ENCODE measurements around the gene PIK3C2A. TPM values are rescaled to one million over a fixed set of nuclear protein-coding genes. Genes with fewer than 3 reads are reported as not detected.
A peak's percentile ranks its signal among the peaks of the same experiment; 100 is the strongest.
"Not testable (repeated sequence)": the region's sequence is repeated elsewhere in the genome, so short reads cannot be mapped to it uniquely, and the experiment has no call there.

Gene PIK3C2A
- polyA plus RNA-seq, 3 donors: 5.3 to 9.3 (median 6.0) TPM

DNA sequence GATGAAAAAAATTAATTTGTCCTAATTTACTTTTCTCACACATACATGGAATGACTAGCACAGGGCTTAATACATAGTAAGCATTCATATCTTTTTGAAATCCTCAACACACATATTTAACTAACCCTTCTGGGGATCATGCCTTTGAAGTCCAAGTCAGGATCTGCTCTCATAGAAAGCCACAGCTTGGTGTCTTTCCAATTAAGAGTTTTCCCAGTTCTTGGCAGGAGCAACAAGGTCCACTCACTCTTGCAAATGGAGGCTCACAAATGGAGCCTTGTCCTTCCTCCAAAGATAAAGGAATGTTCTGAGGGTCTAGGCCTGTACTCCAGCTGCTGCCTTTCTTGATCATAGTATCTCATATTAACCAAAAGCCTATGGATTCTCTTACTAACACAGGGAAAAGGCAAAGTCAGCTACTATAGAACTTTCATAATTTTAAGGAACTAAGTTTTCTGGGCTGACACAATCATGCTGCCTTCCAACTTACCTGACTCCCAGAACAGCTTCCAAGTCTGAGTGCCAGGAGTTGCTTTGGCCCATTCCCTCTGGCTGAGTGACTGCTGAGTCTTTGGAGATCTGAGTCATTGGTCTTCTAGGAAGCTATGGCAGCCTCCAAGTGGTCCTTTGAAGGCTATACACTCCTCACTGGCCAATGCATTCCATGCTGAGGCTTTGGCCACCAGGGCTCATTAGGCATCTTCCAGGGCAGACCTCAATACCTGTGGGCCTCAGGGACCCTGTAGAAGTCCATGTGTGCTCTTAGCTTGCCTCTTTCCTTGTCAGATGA, 43.0 kb upstream of the PIK3C2A start:
- Mint-ChIP-seq H3K36me3 (no peaks in the 10 kb centered on the region), H3K27me3 (ENCODE audit: low read depth in 3 of 3) (peaks cover 7 to 15% (median 11%) of the 10 kb centered on the region in 3 donors), H3K4me3 (no peak overlapping the region), H3K9me3 (peaks cover 0 to 3% (median 0%) of the 10 kb centered on the region in 7 donors), H3K27ac (no peak overlapping the region), H3K4me1 (no peaks in the 10 kb centered on the region)
- no peak for DNase-seq
- no peaks in the 10 kb centered on the region for H3K4me1 ChIP-seq (ENCODE audit: control insufficient read depth in 1 of 2, insufficient read depth in 2 of 2, low read length in 2 of 2)
- no peak overlapping the region for H3K4me2 ChIP-seq (replicated peaks; ENCODE audit: extremely low read depth, low read length, poor library complexity, severe bottlenecking)
- H3K27ac ChIP-seq (ENCODE audit: low read depth in 1 of 2, low read length in 2 of 2): no peak overlapping the region
- no peaks in the 10 kb centered on the region for H3K36me3 ChIP-seq (replicated peaks in 1 of 2; ENCODE audit: control insufficient read depth in 1 of 2, insufficient read depth in 2 of 2, low read length in 2 of 2)
- H3K4me3 ChIP-seq (replicated peaks in 1 of 3; ENCODE audit: low read depth in 2 of 3, low read length in 3 of 3): no peak overlapping the region
- no peak for TF ChIP-seq CTCF (IDR thresholded peaks at IDR 0.05)
- no peaks in the 10 kb centered on the region for H3K79me2 ChIP-seq (ENCODE audit: insufficient read depth, low read length)
- H3K27me3 ChIP-seq (ENCODE audit: control insufficient read depth in 2 of 2, insufficient read depth in 2 of 2, low read length in 2 of 2): peaks cover 0 to under 1% of the 10 kb centered on the region in 2 donors
- H3K9me3 ChIP-seq (replicated peaks in 1 of 2; ENCODE audit: control insufficient read depth in 1 of 2, insufficient read depth in 1 of 2, low read length in 2 of 2): no peaks in the 10 kb centered on the region
- H2AFZ ChIP-seq (ENCODE audit: insufficient read depth, low read depth, low read length, poor library complexity, severe bottlenecking): no peak overlapping the region
- H3K9ac ChIP-seq (ENCODE audit: insufficient read depth, low read length, poor library complexity, severe bottlenecking): no peak overlapping the region
- H4K20me1 ChIP-seq (ENCODE audit: insufficient read depth, low read length): no peaks in the 10 kb centered on the region
- intact Hi-C loops (cut with micrococcal nuclease): no loop called here

DNA sequence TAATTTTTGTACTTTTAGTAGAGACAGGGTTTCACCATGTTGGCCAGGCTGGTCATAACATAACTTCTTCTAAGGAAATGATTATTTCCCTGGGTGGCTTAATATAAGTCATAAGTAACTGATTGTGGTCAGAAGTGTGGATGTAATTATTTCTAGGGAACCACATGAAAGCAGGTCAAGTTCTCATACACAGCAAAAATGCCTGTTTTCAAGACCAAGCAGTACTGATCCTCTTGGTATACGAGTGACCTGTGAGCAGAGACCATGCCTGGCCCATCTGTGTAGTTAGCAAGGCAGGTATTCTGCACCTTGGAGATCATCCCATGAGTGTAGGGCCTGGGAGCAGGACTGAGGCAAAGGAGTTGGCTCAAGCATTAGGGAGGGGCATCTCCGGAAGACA, 36.3 kb upstream of the PIK3C2A start:
- H3K4me2 ChIP-seq (replicated peaks; ENCODE audit: extremely low read depth, low read length, poor library complexity, severe bottlenecking): no peak overlapping the region
- peaks cover 0 to 8% (median 3%) of the 10 kb centered on the region in 7 donors for H3K9me3 Mint-ChIP-seq
- no peak for TF ChIP-seq CTCF (IDR thresholded peaks at IDR 0.05)

GRCh38 chr11:17242954-17243353, 35.2 kb upstream of the PIK3C2A start:
- H3K9ac ChIP-seq (ENCODE audit: insufficient read depth, low read length, poor library complexity, severe bottlenecking); H3K4me1 ChIP-seq (ENCODE audit: control insufficient read depth in 1 of 2, insufficient read depth in 2 of 2, low read length in 2 of 2); H3K4me2 ChIP-seq (replicated peaks; ENCODE audit: extremely low read depth, low read length, poor library complexity, severe bottlenecking); H3K79me2 ChIP-seq (ENCODE audit: insufficient read depth, low read length); intact Hi-C loops (cut with micrococcal nuclease); H3K27ac Mint-ChIP-seq; H2AFZ ChIP-seq (ENCODE audit: insufficient read depth, low read depth, low read length, poor library complexity, severe bottlenecking); H3K36me3 ChIP-seq (replicated peaks in 1 of 2; ENCODE audit: control insufficient read depth in 1 of 2, insufficient read depth in 2 of 2, low read length in 2 of 2); H3K9me3 ChIP-seq (replicated peaks in 1 of 2; ENCODE audit: control insufficient read depth in 1 of 2, insufficient read depth in 1 of 2, low read length in 2 of 2); H3K4me3 Mint-ChIP-seq; H3K36me3 Mint-ChIP-seq; H3K4me3 ChIP-seq (replicated peaks in 1 of 3; ENCODE audit: low read depth in 2 of 3, low read length in 3 of 3); H3K4me1 Mint-ChIP-seq; H3K27ac ChIP-seq (ENCODE audit: low read depth in 1 of 2, low read length in 2 of 2); DNase-seq; H4K20me1 ChIP-seq (ENCODE audit: insufficient read depth, low read length); H3K9me3 Mint-ChIP-seq: not testable (repeated sequence)
- peaks cover 5 to 16% of the 10 kb centered on the region in 2 donors for H3K27me3 ChIP-seq (ENCODE audit: control insufficient read depth in 2 of 2, insufficient read depth in 2 of 2, low read length in 2 of 2)
- WGBS (ENCODE audit: insufficient coverage): no CpG with 5 or more reads among the region's 4 CpGs
- peaks cover 15 to 42% (median 18%) of the 10 kb centered on the region in 3 donors for H3K27me3 Mint-ChIP-seq (ENCODE audit: low read depth in 3 of 3)

More for the DNA sequence above, 36.3 kb upstream of the PIK3C2A start:
- H3K79me2 ChIP-seq (ENCODE audit: insufficient read depth, low read length): no peaks in the 10 kb centered on the region
- no peak overlapping the region for H2AFZ ChIP-seq (ENCODE audit: insufficient read depth, low read depth, low read length, poor library complexity, severe bottlenecking)
- no peak overlapping the region for H3K27ac ChIP-seq (ENCODE audit: low read depth in 1 of 2, low read length in 2 of 2)
- H3K36me3 ChIP-seq (replicated peaks in 1 of 2; ENCODE audit: control insufficient read depth in 1 of 2, insufficient read depth in 2 of 2, low read length in 2 of 2): no peaks in the 10 kb centered on the region
- no peak overlapping the region for H3K4me3 ChIP-seq (replicated peaks in 1 of 3; ENCODE audit: low read depth in 2 of 3, low read length in 3 of 3)
- no peaks in the 10 kb centered on the region for H4K20me1 ChIP-seq (ENCODE audit: insufficient read depth, low read length)
- H3K4me1 ChIP-seq (ENCODE audit: control insufficient read depth in 1 of 2, insufficient read depth in 2 of 2, low read length in 2 of 2): peaks cover 0 to 2% of the 10 kb centered on the region in 2 donors
- H3K27me3 ChIP-seq (ENCODE audit: control insufficient read depth in 2 of 2, insufficient read depth in 2 of 2, low read length in 2 of 2): peaks cover 5 to 12% of the 10 kb centered on the region in 2 donors
- H3K9ac ChIP-seq (ENCODE audit: insufficient read depth, low read length, poor library complexity, severe bottlenecking): no peak overlapping the region
- DNase-seq: no peak
- H3K9me3 ChIP-seq (replicated peaks in 1 of 2; ENCODE audit: control insufficient read depth in 1 of 2, insufficient read depth in 1 of 2, low read length in 2 of 2): no peaks in the 10 kb centered on the region
- peaks cover 19 to 36% (median 20%) of the 10 kb centered on the region in 3 donors for H3K27me3 Mint-ChIP-seq (ENCODE audit: low read depth in 3 of 3)
- H3K27ac Mint-ChIP-seq: peak overlapping the region in 1 of 7 donors; percentile 44
- H3K36me3 Mint-ChIP-seq: no peaks in the 10 kb centered on the region
- peaks cover 6% of the 10 kb centered on the region for H3K4me1 Mint-ChIP-seq
- 45% methylated on average over 1 of the region's 2 CpGs for WGBS (ENCODE audit: insufficient coverage)
- intact Hi-C loops (cut with micrococcal nuclease): no loop called here
- H3K4me3 Mint-ChIP-seq: no peak overlapping the region
